Measurements from ENCODE around the gene GDPD4.

DNA sequence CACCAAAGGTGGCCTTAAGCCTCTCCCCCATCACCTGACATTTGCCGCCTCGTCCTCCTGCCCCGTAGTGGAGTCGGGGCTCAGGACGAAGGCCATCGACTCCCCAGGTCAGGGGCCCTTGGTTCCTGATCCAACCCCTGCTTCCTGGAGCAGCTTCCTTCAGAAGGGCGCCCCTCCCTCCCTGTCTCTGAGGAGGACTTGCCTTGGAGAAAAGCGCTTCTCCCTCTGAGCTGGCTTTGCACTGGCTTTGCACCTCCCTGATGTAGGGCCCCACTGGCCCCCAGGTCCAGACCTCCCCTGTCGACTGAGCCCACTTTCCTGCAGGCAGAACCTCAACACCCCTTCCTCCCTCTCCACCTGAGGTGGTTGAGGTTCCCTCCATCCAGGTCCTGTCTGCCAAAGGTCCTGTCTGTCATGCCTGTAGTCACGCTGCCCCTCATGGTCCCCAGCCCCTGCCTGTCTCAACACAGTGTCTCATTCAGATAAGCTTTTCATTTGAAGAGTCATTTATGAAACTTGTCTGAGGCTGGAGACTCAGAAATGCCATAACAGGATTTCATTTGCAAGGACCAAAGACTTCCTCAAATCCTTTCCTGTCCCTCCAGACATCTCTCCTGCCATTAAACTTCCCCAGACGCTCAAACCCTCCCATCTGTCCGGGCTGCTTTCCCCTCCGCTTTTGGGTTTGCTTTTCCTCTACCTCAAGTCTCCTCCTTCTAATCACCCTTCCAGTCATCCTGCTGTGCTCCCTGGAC is 95.0 kb downstream of the GDPD4 start:
- TF ChIP-seq, protein P1, sequence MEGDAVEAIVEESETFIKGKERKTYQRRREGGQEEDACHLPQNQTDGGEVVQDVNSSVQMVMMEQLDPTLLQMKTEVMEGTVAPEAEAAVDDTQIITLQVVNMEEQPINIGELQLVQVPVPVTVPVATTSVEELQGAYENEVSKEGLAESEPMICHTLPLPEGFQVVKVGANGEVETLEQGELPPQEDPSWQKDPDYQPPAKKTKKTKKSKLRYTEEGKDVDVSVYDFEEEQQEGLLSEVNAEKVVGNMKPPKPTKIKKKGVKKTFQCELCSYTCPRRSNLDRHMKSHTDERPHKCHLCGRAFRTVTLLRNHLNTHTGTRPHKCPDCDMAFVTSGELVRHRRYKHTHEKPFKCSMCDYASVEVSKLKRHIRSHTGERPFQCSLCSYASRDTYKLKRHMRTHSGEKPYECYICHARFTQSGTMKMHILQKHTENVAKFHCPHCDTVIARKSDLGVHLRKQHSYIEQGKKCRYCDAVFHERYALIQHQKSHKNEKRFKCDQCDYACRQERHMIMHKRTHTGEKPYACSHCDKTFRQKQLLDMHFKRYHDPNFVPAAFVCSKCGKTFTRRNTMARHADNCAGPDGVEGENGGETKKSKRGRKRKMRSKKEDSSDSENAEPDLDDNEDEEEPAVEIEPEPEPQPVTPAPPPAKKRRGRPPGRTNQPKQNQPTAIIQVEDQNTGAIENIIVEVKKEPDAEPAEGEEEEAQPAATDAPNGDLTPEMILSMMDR (IDR thresholded peaks at IDR 0.05), result no peak
- no peak for TF ChIP-seq POLR2A (IDR thresholded peaks at IDR 0.05)

All from esophagus squamous epithelium (tissue), 4 donors.